DND-41 (cell line): ENCODE results near the gene KCNJ15.

Experiments used
- ATAC-seq: fragments of 200-7000 bp; cut with Tn5 transposase; 3 replicates; pipeline ENCODE4 v1.9.1; 2021; ENCODE audit warnings: low read depth; ENCODE audit not compliant: insufficient read depth
- DNase-seq: peaks from one replicate; pipeline ENCODE4 v3.0.0-alpha.2; 2020
- H2AFZ ChIP-seq: 2 replicates; pipeline ENCODE4 v1.6.0; 2012; ENCODE audit warnings: low read depth, low read length
- H3K27ac ChIP-seq: 2 replicates; pipeline ENCODE4 v1.5.1; 2012; ENCODE audit warnings: low read length, inconsistent platforms
- H3K27me3 ChIP-seq: fragments of 200-600 bp; sonication (generic); 2 replicates; pipeline ENCODE4 v1.6.0; 2012; ENCODE audit warnings: low read length, mild to moderate bottlenecking, inconsistent platforms; ENCODE audit not compliant: insufficient read depth, poor library complexity
- H3K36me3 ChIP-seq: 2 replicates; pipeline ENCODE4 v1.5.1; 2012; ENCODE audit warnings: low read length, inconsistent platforms; ENCODE audit not compliant: insufficient read depth
- H3K4me1 ChIP-seq: 2 replicates; pipeline ENCODE4 v1.5.1; 2012; ENCODE audit warnings: mild to moderate bottlenecking, low read length; ENCODE audit not compliant: insufficient read depth
- H3K4me2 ChIP-seq: 2 replicates; pipeline ENCODE4 v1.6.0; 2012; ENCODE audit warnings: mild to moderate bottlenecking, moderate library complexity, low read length, inconsistent platforms; ENCODE audit not compliant: insufficient read depth
- H3K4me3 ChIP-seq, 2 experiments: fragments of 200-600 bp in 1 of 2; shearing (Covaris generic) in 1 of 2; 2 replicates each; pipeline ENCODE4 v1.5.1; 2012 to 2016; ENCODE audit warnings: inconsistent platforms in 2 of 2, low read length in 2 of 2, mild to moderate bottlenecking in 2 of 2, low read depth in 1 of 2, moderate library complexity in 1 of 2
- H3K79me2 ChIP-seq: 2 replicates; pipeline ENCODE4 v1.6.0; 2012; ENCODE audit warnings: low read length, inconsistent platforms; ENCODE audit not compliant: insufficient read depth
- H3K9ac ChIP-seq: 2 replicates; pipeline ENCODE4 v1.6.0; 2012; ENCODE audit warnings: low read depth, mild to moderate bottlenecking, inconsistent platforms, low read length, moderate library complexity
- H3K9me3 ChIP-seq: 2 replicates; pipeline ENCODE4 v1.5.1; 2012; ENCODE audit warnings: low read length, moderate library complexity, mild to moderate bottlenecking, inconsistent platforms; ENCODE audit not compliant: insufficient read depth, severe bottlenecking
- H4K20me1 ChIP-seq: 2 replicates; pipeline ENCODE4 v1.6.0; 2012; ENCODE audit warnings: low read length; ENCODE audit not compliant: insufficient read depth
- CTCF ChIP-seq: IDR thresholded peaks from 2 replicates; pipeline ENCODE4 v1.5.1; 2012; ENCODE audit warnings: borderline replicate concordance, low read length, moderate library complexity, mild to moderate bottlenecking; ENCODE audit not compliant: poor library complexity, severe bottlenecking; ENCODE audit errors: extremely low read depth
- EZH2 ChIP-seq: IDR thresholded peaks from 3 replicates; pipeline ENCODE4 v1.6.1; 2012; ENCODE audit warnings: borderline replicate concordance, low read depth, mild to moderate bottlenecking, moderate library complexity, low read length, inconsistent platforms; ENCODE audit not compliant: severe bottlenecking

Gene KCNJ15

GRCh38 chr21:38257667-38258066, 876 bp downstream of the KCNJ15 start:
- no peak overlapping the region for H3K9ac ChIP-seq
- no peaks in the 10 kb centered on the region for H4K20me1 ChIP-seq
- H3K79me2 ChIP-seq: no peaks in the 10 kb centered on the region
- DNase-seq (no peak), ATAC-seq (no peak)
- no peaks in the 10 kb centered on the region for H3K36me3 ChIP-seq
- no peak overlapping the region for H3K4me3 ChIP-seq
- H2AFZ ChIP-seq: no peak overlapping the region
- H3K27ac ChIP-seq: no peak overlapping the region
- peaks cover 13% of the 10 kb centered on the region for H3K27me3 ChIP-seq
- TF ChIP-seq CTCF (no peak), EZH2 (no peak)
- H3K4me1 ChIP-seq: no peaks in the 10 kb centered on the region
- H3K4me2 ChIP-seq: no peak overlapping the region
- no peaks in the 10 kb centered on the region for H3K9me3 ChIP-seq

GRCh38 chr21:38258521-38259485, 2.0 kb downstream of the KCNJ15 start:
- TF ChIP-seq CTCF (no peak), EZH2 (no peak)
- Histone ChIP-seq H3K36me3 (no peaks in the 10 kb centered on the region), H3K79me2 (no peaks in the 10 kb centered on the region), H3K4me3 (no peak overlapping the region), H3K9ac (no peak overlapping the region), H4K20me1 (no peaks in the 10 kb centered on the region), H3K27me3 (peaks cover 10% of the 10 kb centered on the region), H3K27ac (no peak overlapping the region), H3K9me3 (no peaks in the 10 kb centered on the region), H2AFZ (no peak overlapping the region), H3K4me2 (no peak overlapping the region), H3K4me1 (no peaks in the 10 kb centered on the region)
- DNase-seq (no peak), ATAC-seq (no peak)

GRCh38 chr21:38259665-38260064, 2.9 kb downstream of the KCNJ15 start:
- DNase-seq (no peak), ATAC-seq (no peak)
- Histone ChIP-seq H3K9ac (no peak overlapping the region), H3K9me3 (no peaks in the 10 kb centered on the region), H3K4me1 (no peaks in the 10 kb centered on the region), H3K4me2 (no peak overlapping the region), H3K36me3 (no peaks in the 10 kb centered on the region), H4K20me1 (no peaks in the 10 kb centered on the region), H3K27me3 (peaks cover 8% of the 10 kb centered on the region), H3K27ac (no peak overlapping the region), H3K4me3 (no peak overlapping the region), H3K79me2 (no peaks in the 10 kb centered on the region), H2AFZ (no peak overlapping the region)
- TF ChIP-seq EZH2 (no peak), CTCF (no peak)

- no peak for TF ChIP-seq CTCF
Measured at GRCh38 chr21:38260426-38260825, 3.6 kb downstream of the KCNJ15 start.

More at GRCh38 chr21:38260426-38260825, 3.6 kb downstream of the KCNJ15 start:
- no peaks in the 10 kb centered on the region for H3K9me3 ChIP-seq
- no peak overlapping the region for H3K4me3 ChIP-seq
- no peaks in the 10 kb centered on the region for H3K36me3 ChIP-seq
- H3K79me2 ChIP-seq: no peaks in the 10 kb centered on the region
- H4K20me1 ChIP-seq: no peaks in the 10 kb centered on the region
- no peak overlapping the region for H3K9ac ChIP-seq
- ATAC-seq (no peak), DNase-seq (no peak)
- peaks cover 8% of the 10 kb centered on the region for H3K27me3 ChIP-seq
- no peaks in the 10 kb centered on the region for H3K4me1 ChIP-seq
- H2AFZ ChIP-seq: no peak overlapping the region
- H3K4me2 ChIP-seq: no peak overlapping the region
- H3K27ac ChIP-seq: no peak overlapping the region
